Activated CD4-positive, CD25-positive, alpha-beta regulatory T cell treated with anti-CD3 and anti-CD28 coated beads, Interleukin-2, amount 50 U/mL, for 72 hours (primary cell): Measurements from ENCODE around the gene PRTN3.
"Not testable (repeated sequence)": the region's sequence is repeated elsewhere in the genome, so short reads cannot be mapped to it uniquely, and the experiment has no call there.

Source experiments
- DNase-seq: peaks from one replicate; pipeline ENCODE4 v3.0.0; 2021

Gene PRTN3

GRCh38 chr19:849195-849594 is 8.4 kb downstream of the PRTN3 start:
- not testable (repeated sequence) for DNase-seq

GRCh38 chr19:850221-850978 is 9.6 kb downstream of the PRTN3 start:
- DNase-seq, result no peak

GRCh38 chr19:850979-851335 is 10.2 kb downstream of the PRTN3 start:
- no peak for DNase-seq

- DNase-seq, result no peak
Measured at GRCh38 chr19:852136-853013, 11.6 kb downstream of the PRTN3 start, which contains the start of gene ELANE. ELANE (plus strand) TSS chr19:852303; CDS start chr19:852329, 26 bp downstream.

GRCh38 chr19:853014-853585 is 12.3 kb downstream of the PRTN3 start:
- no peak for DNase-seq

DNA sequence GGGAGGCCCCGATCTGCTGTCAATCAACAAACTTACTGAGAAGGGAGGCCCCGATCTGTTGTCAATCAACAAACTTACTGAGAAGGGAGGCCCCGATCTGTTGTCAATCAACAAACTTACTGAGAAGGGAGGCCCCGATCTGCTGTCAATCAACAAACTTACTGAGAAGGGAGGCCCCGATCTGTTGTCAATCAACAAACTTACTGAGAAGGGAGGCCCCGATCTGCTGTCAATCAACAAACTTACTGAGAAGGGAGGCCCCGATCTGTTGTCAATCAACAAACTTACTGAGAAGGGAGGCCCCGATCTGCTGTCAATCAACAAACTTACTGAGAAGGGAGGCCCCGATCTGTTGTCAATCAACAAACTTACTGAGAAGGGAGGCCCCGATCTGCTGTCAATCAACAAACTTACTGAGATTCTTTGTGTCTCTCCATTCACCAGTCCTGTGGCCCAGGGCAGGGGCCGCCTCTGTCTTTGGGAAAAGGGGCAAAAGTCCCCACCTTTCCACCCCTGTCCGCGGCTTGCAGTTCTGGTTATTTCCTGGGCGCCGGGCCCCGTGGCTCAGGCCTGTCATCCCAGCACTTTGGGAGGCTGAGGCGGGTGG is 12.9 kb downstream of the PRTN3 start:
- DNase-seq, result not testable (repeated sequence)

- no peak for DNase-seq
Measured at GRCh38 chr19:854549-854948, 13.8 kb downstream of the PRTN3 start.

DNA sequence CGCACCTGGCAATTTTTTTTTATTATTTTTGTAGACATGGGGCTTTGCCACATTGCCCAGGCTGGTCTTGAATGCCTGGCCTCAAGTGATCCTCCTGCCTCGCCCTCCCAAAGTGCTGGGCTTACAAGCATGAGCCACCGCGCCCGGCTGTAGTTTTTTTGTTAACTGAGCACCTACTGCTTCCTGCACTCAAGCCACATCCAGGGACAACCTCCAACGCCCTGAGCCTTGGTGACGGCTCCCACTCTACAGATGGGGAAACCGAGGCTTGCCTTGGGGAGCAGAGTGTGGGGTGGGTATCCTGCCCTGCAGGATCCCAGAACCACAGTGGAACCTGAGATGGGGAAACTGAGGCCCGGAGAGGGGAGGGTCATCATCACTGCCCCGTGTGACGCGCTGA is 14.3 kb downstream of the PRTN3 start:
- DNase-seq, result no peak

DNA sequence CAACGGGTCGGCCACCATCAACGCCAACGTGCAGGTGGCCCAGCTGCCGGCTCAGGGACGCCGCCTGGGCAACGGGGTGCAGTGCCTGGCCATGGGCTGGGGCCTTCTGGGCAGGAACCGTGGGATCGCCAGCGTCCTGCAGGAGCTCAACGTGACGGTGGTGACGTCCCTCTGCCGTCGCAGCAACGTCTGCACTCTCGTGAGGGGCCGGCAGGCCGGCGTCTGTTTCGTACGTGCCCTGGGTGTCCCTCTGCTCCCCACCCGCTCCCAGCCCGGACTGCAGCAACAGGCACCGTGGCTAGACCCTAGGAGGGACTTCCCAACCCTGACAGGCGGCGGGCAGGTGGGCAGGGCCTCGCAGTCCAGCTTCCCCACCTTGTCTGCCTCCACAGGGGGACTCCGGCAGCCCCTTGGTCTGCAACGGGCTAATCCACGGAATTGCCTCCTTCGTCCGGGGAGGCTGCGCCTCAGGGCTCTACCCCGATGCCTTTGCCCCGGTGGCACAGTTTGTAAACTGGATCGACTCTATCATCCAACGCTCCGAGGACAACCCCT is 14.8 kb downstream of the PRTN3 start:
- DNase-seq, result no peak

DNA sequence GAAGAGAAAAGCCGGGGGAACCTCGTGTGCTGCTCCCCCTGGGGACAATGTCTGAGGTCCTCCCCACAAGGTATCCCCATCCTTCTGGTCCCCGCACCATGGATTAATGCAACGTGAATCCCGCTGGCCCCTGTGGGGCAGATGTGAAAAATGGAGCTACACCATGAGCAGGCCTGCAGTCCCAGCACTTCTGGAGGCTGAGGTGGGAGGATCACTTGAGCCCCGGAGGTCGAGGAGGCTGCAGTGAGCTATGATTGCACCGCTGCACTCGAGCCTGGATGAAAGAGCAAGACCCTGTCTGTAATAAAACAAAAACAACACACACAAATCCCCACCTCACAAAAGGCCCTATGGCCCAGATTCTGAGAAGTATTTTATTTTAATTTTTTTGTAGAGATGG is 17.5 kb downstream of the PRTN3 start:
- DNase-seq, result no peak

- DNase-seq, result no peak
Measured at GRCh38 chr19:858868-859843, 18.4 kb downstream of the PRTN3 start, which contains the start of gene CFD. CFD (plus strand) TSS chr19:859664; CDS start chr19:859690, 26 bp downstream.

DNA sequence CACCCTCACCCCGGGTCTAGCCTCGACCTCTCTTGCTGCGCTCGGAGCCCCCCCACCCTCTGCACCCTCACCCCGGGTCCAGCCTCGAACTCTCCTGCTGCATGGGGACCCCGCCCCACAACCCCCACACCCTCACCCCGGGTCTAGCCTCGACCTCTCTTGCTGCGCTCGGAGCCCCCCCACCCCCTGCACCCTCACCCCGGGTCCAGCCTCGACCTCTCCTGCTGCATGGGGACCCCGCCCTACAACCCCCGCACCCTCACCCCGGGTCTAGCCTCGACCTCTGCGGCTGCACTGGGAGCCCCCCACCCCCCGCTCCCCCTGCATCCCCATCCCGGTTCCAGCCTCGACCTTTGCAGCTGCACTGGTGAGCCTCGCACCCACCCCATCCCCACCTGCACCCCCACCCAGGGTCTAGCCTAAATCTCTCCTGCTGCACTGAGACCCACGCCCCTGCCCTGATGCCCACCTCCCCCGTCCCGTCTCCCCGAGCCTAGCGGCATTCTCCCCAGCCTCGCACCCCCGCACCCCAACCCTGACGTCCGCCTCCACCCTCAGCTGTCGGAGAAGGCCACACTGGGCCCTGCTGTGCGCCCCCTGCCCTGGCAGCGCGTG is 20.4 kb downstream of the PRTN3 start:
- DNase-seq, result no peak

DNA sequence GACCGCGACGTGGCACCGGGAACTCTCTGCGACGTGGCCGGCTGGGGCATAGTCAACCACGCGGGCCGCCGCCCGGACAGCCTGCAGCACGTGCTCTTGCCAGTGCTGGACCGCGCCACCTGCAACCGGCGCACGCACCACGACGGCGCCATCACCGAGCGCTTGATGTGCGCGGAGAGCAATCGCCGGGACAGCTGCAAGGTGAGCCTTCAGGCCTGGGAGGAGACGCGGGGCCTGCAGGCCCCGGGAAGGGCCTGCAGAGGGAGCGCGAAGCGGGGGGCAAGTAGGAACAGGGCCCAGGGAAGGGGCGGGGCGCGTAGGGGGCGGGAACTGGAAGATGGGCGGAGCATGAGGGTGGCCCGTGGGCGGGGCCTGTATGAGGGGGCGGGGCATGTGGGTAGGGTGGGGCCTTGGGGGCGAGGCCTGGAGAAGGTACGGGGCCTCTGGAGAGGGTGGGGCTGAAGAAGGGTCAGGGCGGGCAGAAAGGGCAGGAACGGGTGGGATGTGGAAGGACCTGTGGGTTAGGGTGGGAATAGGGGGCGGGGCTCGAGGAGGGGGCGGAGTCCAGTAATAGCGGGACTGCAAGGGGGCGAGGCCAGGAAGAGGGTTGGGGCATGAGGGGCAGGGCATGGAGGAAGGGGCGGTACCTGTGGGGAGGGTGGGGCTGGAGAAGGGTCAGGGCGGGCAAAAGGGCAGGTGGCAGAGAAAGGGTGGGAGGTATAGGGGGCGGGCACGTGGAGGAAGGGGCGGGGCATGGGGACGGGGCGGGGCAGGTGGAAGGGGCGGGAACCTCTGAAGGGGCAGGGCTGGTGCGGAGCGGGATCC is 21.2 kb downstream of the PRTN3 start:
- peak; percentile 57 for DNase-seq

- peak; percentile 81 for DNase-seq
Measured at GRCh38 chr19:862581-863314, 21.9 kb downstream of the PRTN3 start.

DNA sequence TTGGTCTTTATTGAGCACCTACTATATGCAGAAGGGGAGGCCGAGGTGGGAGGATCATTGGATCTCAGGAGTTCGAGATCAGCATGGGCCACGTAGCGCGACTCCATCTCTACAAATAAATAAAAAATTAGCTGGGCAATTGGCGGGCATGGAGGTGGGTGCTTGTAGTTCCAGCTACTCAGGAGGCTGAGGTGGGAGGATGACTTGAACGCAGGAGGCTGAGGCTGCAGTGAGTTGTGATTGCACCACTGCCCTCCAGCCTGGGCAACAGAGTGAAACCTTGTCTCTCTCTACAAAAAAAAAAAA is 22.5 kb downstream of the PRTN3 start:
- DNase-seq, result no peak

- DNase-seq, result no peak
Measured at GRCh38 chr19:866769-867300, 26.0 kb downstream of the PRTN3 start.

DNA sequence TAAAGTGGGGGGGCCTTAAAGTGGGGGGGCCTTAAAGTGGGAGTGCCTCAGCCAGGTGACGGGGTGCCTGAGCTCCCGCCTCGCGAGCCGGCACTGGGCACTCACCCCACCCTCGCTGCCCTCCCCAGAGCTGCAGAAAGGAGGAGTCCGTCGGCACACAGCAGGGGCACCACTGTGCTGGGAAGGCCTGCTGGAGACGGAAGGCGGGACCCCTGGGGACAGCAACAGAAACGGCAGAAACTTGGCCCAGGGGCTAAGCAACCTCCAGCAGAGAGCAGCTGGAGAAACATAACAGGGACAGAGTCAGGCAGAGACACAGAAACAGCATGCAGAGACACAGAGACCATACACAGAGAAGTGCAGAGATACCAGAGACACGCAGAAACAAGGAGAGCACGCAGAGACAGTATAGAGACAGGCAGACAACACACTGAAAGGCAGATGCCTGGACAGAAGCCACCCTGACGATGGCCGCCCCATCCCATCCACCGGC is 26.5 kb downstream of the PRTN3 start:
- DNase-seq, result no peak

GRCh38 chr19:867855-868457 is 27.2 kb downstream of the PRTN3 start:
- no peak for DNase-seq
